NOMO-1 treated with dmso at 0.1 percent for 144 hours (cell line): ENCODE measurements around the gene ESPNL.

Experiments used
- DNase-seq: peaks from one replicate; lab custom pipeline; 2025; ENCODE audit not compliant: unreplicated experiment; lab: John Stamatoyannopoulos, UW

ESPNL gene

DNA sequence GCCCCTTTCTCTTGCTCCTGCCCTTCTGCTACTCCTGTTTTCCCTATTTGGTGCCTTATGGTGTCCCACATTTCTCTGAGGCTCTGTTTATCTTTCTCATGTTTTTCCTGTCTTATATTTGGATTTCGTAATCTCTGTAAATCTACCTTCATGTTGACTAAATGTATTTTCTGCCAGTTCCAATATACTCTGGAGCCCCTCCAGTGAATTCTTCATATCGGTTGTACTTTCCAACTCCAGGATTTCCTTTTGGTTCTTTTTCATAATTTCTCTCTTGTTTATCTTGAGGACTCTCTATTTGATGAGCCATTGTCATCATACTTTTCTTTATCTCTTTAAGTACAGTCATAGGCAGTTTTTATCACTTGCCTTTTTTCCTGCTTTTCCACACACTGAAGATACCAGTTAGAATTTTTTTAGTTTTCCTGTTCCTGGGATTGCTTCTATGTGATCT lies 20.2 kb upstream of the ESPNL start:
- no peak for DNase-seq

DNA sequence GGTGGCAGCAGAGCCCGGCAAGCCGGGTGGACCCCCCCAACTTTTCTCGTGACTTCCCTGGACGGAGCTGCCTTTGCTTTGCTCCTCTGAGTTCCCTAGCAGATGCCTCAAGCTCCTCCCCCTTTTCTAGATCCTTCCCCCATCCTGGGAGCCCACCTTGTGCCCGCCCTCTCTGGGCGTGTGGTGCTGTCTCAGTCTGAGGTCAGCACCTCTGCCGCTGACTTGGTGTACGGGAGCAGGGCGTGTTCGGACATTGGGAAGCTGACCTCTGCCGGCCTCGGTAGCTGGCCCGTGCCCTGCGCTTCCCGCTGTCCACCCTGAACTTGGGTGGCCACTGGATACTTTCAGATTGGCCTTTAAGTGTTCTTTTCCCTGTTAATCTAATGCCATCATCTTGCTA lies 19.6 kb upstream of the ESPNL start:
- no peak for DNase-seq

DNA sequence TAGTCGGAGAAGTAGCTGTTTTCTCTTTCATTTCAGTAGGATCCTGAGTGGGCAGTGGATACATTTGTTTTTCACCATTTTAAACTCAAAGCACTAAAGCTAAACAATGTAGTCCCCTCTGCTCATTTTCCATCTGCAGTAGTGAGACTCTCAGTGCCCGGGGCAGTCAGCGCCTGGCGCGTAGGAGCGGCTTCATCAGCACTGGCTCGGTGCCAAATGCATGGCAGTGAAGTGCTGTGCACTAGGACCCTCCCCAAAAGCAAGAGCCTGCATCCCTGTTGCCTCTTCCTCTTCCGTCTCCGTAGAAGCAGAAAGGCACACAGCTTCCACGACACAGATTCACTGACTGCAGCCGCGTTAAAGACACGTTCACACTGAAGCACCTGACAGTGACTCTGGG lies 19.0 kb upstream of the ESPNL start:
- DNase-seq: no peak

DNA sequence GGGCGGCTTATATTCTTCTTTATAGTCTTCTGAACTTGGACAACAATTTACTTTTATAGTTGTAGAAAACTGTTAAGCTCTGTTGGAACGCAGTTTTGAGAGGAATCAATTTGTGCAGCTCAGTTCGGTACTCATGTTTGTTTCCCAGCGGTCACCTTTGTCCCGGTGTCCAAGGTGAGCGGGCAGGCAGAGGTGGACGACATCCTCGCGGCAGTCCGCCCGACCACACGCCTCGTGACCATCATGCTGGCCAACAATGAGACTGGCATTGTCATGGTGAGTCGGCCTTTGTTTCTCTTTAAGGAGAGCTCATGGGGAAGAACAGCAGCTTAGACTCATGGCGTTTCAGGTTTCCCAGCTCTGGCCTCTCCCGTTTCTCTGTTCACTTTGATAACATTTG lies 18.6 kb upstream of the ESPNL start:
- no peak for DNase-seq

DNA sequence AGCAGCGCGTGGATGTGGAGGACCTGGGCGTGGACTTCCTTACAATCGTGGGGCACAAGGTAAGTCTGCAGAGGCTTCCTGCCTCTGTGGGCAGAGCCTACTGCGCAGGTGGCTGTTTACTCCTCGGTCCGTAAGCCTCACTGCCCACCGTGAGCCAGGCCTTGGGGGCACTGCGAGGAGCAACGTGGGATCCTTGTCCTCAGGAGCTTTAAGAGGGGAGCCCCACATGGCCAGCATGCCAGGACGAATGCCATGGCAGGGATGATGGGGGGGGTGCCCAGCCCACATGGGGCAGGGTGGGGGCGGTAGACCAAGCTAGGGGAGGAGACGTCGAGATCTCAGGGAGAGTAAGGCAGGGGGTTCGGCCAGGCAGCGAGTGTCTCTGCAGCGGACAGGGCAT lies 18.0 kb upstream of the ESPNL start:
- DNase-seq: no peak

DNA sequence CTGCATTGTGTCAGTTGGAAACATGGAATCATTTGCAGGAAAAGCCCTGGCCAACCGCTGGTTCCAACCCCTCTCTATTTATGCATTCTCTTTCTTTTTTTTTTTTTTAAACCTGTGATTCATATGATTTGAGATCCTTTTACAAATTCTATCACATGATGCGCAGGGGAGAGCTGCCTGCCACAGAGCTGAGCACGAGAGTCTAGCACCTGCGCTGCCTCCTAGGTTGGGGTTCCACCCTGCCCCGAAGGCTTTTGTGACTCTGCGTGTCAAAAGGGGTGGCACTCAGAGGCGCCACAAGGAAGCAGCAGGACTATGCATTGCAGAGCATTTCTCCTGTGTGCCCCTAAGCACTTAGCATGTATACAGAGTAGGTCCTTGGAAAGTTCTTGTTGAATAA lies 17.3 kb upstream of the ESPNL start:
- DNase-seq: no peak

DNA sequence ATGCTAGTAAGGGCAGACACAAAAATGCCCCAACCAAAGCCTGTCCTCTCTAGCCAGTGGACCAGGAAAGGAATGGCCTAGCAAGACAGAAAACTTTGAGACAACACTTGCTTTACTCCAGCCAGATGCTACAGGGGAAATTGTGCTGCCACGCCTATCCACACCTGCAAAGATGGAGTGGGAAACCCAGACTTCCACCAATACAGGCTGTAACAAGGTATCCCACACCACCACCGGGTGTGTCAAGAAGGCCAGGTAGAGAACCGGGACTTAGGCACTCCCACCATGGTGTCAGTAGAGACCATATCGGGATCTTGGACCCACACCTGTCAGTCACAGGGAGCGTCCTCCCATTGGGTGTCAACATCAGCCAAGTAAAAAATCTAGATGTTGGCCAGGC lies 16.2 kb upstream of the ESPNL start:
- DNase-seq: no peak

DNA sequence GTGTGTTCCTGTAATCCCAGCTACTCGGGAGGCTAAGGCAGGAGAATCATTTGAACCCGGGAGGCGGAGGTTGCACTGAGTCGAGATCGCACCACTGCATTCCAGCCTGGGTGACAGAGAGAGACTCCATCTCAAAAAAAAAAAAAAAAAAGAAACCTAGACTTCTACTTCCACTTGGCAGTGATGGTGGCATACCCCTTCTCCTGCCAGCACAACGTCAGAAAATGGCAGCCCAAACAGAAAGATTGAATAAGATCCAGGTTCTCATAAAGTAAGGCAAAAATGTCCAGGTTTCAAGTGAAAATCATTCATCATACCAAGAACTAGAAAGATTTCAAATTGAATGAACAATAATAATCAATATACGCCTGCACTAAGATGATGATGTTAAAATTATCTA lies 15.4 kb upstream of the ESPNL start:
- no peak for DNase-seq

DNA sequence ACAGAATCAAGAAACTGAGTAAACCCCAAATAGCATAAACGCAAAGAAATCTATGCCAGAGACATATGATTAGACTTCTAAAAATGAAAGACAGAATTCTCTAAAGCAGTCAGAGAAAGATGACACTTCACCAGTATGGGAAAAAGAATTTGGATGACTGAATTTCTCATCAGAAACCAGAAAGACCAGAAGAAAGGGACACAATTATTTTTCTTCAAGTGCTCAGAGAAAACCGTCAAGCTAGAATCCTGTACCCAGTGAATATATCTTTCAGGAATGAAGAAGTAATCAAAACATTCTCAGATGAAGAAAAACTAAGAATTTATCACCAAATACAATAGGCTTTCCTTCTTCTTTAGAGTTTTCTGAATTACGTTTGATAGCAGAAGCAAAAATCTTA lies 14.2 kb upstream of the ESPNL start:
- DNase-seq: no peak

DNA sequence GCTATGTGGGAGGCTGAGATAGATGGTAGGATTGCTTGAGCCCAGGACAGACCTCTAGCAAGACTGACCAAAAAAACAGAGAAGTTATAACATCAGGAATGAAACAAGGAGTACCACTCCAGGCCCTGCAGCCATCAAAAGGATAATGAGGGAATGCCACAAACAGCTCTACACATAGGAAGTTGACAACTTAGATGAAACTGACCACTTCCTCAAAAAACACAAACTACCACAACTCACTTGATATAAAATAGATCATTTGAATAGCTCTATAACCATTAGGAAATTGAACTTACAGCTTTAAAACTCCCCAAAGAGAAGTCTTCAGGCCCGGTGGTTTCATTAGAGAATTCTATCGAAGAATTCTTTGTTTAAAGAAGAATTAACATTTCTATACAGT lies 12.9 kb upstream of the ESPNL start:
- DNase-seq: peak; percentile 15

DNA sequence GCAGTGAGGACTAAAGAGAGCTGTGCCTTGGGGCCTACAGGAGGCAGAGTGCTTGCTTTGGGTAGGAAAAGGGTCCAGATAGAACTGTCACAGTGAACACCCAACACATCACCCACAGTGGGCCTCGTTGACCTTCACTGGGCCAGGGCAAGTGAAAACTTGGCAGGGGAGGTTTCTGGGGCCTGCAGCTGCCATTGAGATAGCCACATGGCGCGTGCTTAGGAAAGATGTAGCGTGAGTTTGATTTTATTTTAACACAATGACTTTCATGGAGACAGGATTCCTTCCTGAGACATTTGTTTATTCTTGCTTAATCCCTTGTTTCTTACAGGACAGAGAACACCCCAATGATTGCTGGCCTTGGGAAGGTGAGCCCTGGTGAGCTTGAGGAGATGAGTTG lies 9.3 kb upstream of the ESPNL start:
- DNase-seq: no peak

DNA sequence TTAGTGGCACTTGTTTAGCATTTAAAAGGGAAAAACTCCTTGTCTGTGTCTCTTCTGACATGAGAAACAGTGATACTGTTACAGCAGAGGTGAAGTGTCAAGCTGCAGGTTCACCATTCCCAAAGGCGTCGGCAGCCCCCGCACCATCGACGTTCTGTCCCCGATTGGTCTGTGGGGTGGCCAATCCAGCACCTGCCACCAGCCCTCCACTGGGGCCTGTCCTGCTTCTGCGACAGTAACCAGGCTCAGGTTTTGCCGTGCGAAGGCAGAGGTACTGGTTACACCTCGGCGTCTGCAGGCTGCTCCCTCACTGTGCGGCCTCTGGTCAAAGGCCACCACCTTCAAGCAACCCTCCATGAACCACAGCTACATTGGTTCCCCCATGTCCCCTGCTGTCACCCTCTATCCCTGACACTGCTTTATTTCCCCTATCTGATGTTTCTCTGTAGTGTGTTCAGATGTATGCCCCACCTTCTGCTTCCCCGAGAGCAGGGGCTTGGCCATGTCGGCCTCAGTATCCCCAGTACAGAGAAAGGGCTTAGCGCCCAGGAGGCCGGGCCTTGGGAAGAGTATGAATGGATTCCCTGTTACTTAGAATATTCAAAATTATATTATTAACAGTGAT lies 8.6 kb upstream of the ESPNL start:
- DNase-seq: no peak

DNA sequence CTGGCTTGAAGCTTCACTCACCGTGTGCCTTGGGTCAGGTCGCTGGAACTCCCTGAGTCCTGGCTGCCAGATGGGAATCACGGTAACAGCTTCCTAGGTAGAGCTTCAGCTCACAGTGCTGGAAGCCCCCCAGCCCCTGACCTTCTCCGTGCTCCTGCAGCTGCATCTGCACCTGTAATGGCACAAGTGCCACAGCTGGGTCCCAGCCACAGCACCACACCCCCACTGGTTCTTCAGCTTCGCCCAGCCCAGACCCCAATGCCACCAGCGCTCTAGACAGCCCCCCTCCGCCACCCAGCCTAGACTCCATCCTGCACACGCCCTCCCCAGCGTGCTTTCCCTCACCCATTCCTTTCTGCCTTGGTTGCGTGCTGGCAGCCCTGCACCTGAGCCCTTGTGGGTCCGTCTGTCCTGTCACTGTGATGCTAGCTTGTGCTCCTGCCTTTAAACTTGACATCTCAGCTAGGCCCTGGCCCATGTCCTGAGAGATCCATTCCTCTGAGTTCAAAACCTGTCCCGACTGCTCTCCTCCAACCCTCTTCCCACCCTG lies 7.6 kb upstream of the ESPNL start:
- DNase-seq: no peak

DNA sequence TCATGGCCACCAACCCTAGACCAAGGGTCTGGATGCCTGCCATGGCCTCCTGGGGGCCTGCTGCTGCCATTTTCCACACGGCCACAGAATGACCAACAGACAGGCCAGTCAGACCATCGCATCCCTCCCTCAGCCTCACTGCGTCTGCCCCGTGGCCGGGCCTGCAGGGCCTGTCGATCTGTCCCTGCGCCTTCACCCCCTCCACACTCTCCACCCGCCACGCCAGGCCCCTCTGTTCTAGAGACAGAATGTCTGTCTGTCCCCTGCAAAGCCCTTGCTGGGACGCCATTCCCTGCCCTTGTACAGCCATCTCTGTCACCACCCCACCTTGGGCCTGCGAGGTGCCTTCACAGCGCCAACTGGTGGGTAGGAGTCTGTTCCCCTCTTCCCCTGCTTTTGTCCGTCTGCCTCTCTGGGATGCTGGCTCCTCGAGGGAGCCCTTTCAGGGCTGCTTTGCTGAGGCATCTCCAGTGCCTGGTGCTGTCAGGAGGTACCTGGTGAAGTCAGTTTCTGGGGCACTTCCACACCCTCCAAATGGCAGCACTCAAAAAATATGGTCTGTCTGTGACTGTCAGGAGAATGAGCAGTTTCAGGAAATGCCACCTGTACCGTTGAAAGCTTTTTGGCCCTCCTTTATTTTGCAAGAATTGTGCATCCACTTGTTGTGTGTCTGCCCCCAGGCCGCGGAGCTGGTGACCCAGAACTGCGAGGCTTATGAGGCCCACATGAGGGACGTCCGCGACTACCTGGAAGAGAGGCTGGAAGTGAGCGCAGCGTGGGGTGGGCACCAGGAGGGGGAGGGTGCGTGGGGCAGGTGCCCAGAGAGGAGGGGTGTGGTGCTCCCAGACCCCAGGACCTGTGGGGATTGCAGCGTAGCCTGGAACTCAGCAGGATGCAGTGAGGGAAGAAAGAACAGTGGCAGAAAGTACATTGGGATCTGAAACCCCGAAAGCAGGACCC lies 6.7 kb upstream of the ESPNL start:
- DNase-seq: no peak

DNA sequence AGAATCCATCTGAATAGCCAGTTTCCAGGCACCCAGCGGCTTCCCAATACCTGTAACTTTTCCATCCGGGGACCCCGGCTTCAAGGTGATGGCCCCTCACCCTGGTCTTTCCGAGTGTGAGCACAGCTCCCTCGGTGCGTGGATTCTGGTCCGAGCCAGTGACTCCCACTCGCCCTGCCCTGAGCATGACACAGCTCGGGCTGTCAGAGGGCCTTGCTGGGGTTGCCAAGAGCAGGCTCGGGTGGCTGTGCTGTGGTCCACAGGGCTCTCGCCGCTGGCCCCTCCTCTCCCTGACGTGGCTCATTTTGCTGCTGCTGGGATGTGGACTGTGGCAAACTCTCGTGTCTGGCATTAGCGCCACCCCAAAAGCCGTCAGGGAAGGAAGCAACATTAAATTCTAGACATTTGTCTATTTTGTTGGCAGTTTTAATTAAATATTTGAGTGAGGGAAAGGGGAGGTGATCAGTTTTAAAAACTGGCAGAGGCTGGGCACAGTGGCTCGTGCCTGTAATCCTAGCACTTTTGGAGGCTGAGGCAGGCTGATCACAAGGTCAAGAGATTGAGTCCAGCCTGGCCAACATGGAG lies 5.6 kb upstream of the ESPNL start:
- DNase-seq: no peak

DNA sequence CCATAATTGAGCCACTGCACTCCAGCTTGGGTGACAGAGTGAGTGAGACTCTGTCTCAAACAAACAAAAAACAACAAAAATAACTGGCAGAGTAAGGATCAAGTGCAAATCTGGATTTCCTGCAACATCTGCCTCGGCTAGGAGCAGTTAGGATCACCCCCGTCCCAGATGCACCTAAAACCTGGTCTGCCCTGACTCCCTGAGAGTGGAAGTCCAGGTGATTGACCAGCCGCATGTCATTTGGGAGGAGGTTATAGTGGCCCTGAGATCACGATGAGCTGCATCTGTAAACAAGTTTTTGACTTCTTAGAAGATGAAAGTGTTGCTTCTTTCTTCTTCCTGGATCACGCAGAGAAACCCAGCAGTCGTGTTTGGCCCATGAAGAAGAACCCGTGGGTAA lies 5.0 kb upstream of the ESPNL start:
- no peak for DNase-seq

DNA sequence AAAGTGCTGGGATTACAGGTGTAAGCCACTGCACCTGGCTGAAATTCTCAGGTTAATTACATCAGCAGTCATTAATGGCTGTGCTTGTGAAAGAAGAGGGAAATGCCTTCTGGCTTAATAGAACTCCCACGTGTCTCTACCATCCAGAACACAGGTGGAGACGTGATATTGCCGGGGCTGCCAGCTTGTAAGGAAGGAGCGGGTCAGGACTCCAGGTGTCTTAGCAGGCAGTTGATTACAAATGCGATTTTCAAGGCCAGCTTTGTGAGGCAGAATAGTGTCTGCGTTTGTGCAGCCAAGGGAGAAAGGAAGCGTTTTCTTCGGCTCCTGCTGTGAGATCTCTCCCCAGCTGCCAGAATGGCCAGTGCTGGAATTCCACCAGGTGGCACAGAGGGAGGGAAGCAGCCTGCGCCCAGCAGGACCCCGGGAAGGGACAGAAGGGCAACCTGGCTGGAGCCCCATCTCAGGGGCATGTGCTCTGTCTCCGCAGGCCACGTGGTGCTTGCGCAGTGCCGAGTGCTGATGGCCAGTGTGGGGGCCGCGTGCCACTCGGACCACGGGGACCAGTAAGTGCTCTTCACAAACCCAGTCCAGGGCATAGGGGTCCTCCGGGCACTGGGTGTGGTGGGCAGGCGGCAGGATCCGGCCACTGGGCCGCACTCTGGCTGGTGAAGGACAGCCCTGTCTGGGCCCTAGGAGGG lies 3.7 kb upstream of the ESPNL start:
- DNase-seq: no peak

DNA sequence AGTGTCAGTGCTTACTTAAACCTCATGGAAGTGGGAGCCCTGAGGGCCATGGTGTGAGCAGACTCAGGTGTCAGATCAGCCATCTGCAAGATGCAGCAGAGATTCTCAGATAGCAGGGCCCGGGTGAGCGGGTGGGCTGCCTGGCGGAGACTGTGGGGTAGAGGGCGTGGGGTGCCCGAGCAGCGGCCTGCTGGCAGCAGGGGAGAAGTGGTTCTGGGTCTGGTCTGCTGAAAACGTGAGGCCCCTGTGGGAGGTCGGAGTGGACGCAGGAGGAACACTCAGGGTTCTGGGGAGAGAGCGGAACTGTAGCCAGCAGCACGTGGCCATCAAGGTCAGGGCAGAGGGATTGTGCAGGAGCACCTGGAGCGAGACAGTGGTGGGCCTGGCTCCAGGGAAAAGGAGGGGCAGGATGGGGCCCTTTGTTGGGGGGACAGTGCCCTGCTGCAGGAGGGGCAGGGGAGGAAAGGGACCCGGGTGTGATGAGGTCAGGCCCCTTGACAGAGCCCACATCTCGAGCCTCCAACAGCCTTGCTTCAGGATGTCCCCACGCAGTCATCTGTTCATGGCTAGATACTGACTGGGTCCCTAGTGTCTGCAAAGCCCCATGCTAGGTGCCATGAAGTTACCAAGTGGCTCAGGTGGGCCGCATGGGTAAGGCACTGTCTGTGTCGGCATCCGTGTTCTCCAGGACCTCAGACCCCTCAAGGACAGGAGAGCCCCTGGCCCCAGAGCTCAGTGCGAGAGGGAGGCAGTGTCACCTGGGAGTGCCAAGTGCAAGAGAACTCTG lies 2.7 kb upstream of the ESPNL start:
- no peak for DNase-seq

DNA sequence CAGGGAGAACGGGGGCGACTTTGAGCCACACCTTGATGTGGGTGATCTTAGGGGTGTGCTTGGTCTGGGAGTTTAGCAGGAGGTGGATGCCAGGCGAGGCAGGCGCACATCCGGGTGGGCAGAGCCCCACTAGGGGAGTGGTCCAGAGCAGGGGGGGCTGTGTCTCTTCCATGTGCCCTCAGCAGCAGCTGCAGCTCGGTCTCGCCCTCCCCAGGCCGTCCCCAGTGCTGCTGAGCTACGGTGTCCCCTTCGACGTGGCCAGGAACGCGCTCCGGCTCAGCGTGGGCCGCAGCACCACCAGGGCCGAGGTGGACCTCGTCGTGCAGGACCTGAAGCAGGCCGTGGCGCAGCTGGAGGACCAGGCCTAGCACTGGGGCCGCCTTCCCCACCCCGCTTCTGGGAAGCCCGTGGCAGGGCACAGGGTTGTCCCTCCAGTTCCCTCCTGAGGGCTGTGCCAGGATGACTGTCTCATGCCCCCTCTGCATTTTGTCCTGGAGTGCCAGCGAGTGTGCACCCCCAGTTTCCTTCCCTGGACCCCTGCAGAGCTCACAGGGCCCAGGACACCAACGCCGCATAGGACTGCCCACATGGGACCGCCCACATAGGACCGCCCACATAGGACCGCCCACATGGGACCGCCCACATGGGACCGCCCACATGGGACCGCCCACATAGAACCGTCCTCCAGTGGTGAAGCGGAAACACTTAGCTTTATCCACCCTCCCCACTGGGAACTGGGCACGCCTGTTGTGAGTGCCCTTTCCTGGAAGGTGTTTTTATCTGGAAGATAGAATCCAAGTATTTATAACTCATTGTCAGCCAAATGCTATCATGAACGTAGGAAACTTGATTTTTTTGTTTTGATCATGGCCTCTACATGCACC lies 1.9 kb upstream of the ESPNL start:
- no peak for DNase-seq
